Gastrocnemius medialis (tissue), 4 donors: ENCODE data around the gene GPR155.

ENCODE experiments used
- POLR2A ChIP-seq, 2 donors: fragments of 450-650 bp; IDR thresholded peaks; one replicate each; pipeline ENCODE4 v1.6.1; 2017; ENCODE audit warnings: antibody characterized with exemption in 2 of 2, mild to moderate bottlenecking in 2 of 2, moderate library complexity in 2 of 2
- TF ChIP-seq, protein P1 (sequence below), 5 experiments: fragments of 450-650 bp in 3 of 5; fragments of 200-600 bp in 2 of 5; sonication (generic) in 2 of 5; IDR thresholded peaks in 4 of 5; conservative IDR thresholded peaks in 1 of 5; 1 replicate in 4 of 5; 2 replicates in 1 of 5; pipeline ENCODE4 v1.5.1; 2016 to 2019; ENCODE audit warnings: antibody characterized with exemption in 5 of 5, mild to moderate bottlenecking in 3 of 5, moderate library complexity in 3 of 5

DNA sequence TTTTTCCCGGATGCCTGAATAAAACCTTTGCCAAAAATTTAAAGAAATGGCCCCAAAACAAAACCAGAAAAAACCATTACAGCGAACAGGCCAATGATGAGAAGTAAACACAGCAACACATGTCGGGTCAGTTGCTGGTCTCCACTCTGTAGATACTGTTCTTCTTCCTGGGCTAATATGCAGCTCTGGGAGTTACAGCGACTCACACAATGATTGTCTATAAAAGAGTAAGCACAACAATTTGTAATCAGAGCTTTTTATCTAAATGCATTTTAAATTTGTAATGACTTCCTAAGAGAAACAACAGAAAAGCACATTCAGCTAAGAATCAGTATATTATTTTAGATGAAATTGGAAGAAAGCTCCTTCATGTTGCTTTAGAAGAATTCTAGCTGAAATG, 40.3 kb downstream of the GPR155 start:
- TF ChIP-seq POLR2A (IDR thresholded peaks at IDR 0.05), result no peak
- TF ChIP-seq, protein P1, sequence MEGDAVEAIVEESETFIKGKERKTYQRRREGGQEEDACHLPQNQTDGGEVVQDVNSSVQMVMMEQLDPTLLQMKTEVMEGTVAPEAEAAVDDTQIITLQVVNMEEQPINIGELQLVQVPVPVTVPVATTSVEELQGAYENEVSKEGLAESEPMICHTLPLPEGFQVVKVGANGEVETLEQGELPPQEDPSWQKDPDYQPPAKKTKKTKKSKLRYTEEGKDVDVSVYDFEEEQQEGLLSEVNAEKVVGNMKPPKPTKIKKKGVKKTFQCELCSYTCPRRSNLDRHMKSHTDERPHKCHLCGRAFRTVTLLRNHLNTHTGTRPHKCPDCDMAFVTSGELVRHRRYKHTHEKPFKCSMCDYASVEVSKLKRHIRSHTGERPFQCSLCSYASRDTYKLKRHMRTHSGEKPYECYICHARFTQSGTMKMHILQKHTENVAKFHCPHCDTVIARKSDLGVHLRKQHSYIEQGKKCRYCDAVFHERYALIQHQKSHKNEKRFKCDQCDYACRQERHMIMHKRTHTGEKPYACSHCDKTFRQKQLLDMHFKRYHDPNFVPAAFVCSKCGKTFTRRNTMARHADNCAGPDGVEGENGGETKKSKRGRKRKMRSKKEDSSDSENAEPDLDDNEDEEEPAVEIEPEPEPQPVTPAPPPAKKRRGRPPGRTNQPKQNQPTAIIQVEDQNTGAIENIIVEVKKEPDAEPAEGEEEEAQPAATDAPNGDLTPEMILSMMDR (IDR thresholded peaks at IDR 0.05 in 4 of 5, conservative IDR thresholded peaks at IDR 0.05 in 1 of 5), result no peak
